GOT3 (cell line): ENCODE data around the gene KCNJ5.

Experiments used
- DNase-seq: peaks from one replicate; lab custom pipeline; 2025; ENCODE audit warnings: mixed read lengths; lab: John Stamatoyannopoulos, UW

KCNJ5 gene

DNA sequence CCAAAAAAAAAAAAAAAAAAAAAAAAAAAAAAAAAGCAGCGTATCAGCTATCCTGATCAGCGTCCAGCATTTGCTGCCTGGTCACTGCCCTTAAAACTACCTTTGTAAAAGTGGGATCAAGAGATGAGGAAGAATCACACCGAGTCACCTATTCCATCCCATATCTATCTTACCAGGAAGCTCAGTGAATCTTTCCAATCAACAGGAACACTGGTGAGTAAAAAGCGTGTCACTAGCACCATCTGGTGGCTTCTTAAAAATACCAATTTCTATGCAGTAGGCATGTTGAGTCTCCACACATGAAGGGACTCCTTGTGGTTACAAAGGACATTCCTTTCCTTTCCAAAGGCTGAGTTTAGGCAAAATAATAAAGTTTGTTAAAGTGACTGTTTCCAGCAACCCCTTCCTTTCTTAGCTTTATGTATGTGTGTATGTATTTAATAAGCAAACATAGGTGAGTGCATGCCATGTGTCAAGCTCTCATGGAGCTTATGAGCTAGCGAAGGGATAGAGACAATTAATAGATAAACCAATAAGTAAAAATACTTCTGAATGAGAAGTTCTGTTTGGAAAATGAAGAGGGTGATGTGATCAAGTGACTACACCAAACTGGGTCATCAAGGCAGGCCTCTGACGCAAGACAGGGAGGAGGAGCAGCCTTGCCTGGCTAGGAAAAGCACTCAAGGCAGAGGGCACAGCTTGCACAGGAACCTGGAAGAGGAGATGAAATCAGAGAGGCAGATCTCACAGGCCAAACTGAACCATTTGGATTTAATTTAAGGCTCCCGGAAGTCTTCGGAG, 65.4 kb downstream of the KCNJ5 start:
- DNase-seq = no peak

GRCh38 chr11:128957202-128957482, 66.0 kb downstream of the KCNJ5 start:
- no peak for DNase-seq

GRCh38 chr11:128961645-128962044, 70.5 kb downstream of the KCNJ5 start:
- no peak for DNase-seq

DNA sequence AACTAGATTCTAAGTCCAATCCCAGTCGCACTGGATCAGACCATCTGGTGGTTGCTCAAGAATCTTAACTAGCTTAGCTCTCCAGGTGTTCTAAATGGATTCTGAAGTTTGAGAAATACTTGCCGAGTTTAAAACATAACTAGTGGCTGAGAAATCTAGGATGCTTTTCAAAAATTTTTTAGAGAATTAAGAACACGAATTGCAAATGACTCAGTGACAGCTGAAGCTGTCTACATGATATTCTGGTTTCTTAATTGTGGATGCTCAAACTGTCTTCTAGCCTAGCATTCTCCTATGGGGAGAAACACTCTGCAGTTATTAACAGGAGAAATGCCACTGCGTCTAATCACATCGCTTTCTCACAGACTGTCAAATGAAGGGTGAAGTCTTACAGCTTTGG, 71.7 kb downstream of the KCNJ5 start:
- DNase-seq = no peak

DNA sequence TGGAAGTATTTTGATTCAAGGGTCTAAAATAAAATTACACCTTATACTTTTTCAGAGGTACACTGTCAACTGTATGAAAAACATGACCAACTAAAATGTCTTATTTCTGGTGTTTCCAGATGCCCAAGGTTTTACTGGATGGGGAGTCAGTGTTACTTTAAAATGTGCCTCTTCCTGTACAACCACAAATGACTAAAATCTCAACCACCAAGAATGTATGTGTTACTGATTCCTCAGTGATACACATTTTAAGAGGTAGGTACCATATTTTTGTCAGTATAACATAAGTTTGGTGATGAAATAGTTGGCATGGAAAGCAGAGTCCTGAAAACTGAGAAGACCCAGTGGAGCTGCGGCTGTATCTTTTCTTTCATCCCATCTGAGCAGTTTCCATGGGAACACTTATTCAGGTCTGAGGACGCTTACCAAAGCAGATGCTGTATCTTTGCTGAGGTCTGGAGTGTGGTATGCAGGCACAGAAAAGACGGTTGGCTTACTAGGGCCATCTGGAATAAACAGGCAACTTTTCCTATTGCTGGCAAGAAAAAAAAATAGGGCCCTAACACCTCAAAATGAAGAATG, 72.7 kb downstream of the KCNJ5 start:
- DNase-seq = no peak

GRCh38 chr11:128964463-128964930, 73.3 kb downstream of the KCNJ5 start:
- no peak for DNase-seq

DNA sequence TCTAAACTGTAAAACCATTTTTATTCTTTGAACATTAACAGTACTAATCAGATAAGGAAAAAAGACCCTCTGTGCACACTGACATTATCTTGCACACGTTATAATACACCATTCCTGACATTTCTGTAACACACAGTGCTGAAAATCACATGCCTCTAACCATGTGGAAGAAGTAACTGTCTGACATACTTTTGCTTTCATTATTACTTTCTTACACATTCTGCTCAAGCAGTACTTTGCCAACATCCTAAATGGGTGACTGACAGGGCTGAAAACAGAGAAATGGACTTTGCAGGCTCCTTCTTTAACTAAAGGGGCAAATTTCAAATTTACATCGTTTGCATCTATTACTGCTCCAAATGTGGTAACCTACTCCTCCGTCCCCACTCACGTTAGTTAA, 74.3 kb downstream of the KCNJ5 start:
- no peak for DNase-seq

DNA sequence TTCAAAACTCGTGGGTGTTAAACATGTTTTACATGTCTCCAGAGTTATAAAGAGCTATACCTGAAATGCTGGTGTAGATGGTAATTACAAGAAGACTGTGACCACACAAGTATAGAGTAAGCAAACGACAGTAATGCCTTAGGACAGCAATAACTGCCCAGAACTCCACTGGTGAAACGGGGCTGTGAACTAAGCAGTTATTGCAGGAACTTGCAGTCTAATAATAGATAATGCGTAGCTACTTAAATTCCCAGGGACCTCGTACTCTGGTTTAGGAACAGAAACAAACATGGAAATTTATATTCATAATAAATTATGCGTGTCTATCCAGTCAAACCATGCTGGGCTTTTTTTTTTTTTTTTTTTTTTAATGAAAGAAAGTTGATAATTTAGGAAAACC, 76.4 kb downstream of the KCNJ5 start:
- DNase-seq = no peak

DNA sequence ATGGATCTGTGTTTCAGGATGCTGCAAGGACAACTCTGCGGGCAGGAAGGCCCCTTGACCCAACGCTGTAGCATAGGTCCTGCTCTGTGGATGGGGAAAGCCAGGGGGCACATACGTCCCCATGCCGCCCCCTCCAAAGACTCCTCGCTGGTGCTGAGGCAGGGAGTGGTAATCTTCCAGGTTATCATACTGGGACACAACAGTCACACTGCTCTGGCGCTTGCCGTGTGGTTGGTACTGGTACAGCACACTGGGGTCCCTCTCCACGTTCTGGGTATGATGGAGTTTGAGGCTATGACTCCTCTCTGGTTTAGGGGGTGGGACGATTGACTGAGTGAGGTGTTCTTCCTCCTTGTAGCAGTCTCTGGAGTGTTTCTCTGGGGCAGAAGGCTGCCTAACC, 77.8 kb downstream of the KCNJ5 start:
- no peak for DNase-seq
